Gastrocnemius medialis (tissue), 4 donors: ENCODE measurements around the gene SYT10.

ENCODE experiments used
- POLR2A ChIP-seq, 2 donors: fragments of 450-650 bp; IDR thresholded peaks; one replicate each; pipeline ENCODE4 v1.6.1; 2017; ENCODE audit warnings: antibody characterized with exemption in 2 of 2, mild to moderate bottlenecking in 2 of 2, moderate library complexity in 2 of 2
- TF ChIP-seq, protein P1 (sequence below), 5 experiments: fragments of 450-650 bp in 3 of 5; fragments of 200-600 bp in 2 of 5; sonication (generic) in 2 of 5; IDR thresholded peaks in 4 of 5; conservative IDR thresholded peaks in 1 of 5; 1 replicate in 4 of 5; 2 replicates in 1 of 5; pipeline ENCODE4 v1.5.1; 2016 to 2019; ENCODE audit warnings: antibody characterized with exemption in 5 of 5, mild to moderate bottlenecking in 3 of 5, moderate library complexity in 3 of 5

DNA sequence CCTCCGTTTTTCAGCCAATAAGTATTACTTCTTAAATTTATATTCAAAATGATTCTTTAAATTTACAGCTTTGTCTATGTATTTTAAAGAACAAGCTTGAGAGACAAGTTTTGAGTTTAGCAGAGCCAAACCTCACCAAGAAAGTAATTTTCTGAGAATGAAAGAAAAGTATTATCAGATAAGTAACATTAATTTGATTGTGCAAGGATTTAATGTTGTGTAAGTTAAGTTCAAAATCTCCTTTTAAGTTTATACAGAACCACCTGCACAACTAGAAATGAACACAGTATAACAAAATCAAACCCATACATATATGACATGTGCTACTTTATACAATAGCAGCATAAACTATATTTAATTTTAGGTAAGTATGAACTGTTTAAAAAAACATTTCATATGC, 63.5 kb downstream of the SYT10 start:
- TF ChIP-seq, protein P1, sequence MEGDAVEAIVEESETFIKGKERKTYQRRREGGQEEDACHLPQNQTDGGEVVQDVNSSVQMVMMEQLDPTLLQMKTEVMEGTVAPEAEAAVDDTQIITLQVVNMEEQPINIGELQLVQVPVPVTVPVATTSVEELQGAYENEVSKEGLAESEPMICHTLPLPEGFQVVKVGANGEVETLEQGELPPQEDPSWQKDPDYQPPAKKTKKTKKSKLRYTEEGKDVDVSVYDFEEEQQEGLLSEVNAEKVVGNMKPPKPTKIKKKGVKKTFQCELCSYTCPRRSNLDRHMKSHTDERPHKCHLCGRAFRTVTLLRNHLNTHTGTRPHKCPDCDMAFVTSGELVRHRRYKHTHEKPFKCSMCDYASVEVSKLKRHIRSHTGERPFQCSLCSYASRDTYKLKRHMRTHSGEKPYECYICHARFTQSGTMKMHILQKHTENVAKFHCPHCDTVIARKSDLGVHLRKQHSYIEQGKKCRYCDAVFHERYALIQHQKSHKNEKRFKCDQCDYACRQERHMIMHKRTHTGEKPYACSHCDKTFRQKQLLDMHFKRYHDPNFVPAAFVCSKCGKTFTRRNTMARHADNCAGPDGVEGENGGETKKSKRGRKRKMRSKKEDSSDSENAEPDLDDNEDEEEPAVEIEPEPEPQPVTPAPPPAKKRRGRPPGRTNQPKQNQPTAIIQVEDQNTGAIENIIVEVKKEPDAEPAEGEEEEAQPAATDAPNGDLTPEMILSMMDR (IDR thresholded peaks at IDR 0.05 in 4 of 5, conservative IDR thresholded peaks at IDR 0.05 in 1 of 5), result no peak
- TF ChIP-seq POLR2A (IDR thresholded peaks at IDR 0.05), result no peak
